GM18517 (cell line): Measurements from ENCODE around the gene UNC13C.

Experiments used
- ATAC-seq: cut with Tn5 transposase; IDR thresholded peaks from one replicate; pipeline ENCODE4 v1.9.1; 2021; ENCODE audit warnings: mild to moderate bottlenecking, moderate library complexity; ENCODE audit not compliant: unreplicated experiment

The UNC13C gene

DNA sequence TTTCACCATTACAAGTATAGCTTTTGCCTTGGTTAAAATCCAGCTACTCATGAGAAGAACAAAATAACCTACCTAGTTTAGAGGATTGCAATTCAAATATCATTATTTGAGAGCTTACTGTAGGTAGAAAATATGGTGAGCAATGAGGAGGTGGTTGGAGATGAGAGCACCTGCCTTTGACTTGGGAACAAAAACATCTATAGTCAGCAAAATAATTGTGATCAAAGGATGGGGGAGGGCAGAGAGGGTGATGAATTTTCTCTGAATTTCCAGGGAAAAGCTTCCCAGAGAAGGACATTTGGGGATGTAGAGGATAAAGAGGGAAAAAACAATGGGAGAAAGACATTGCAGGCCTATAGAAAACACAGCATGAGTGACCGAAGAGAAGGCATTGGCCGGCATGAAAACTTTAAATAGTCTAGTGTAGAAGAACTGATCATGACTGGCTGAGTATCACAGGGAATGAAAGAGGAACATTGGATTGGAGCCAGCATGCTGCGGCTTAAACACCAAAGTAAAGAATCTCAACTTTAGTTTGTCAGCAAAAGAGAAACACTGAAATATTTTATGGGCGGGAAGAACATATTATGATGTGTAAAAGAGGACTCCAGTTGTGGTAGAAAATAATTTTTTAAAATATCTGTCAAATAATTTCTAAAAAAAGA lies 581.3 kb downstream of the UNC13C start:
- ATAC-seq: no peak

DNA sequence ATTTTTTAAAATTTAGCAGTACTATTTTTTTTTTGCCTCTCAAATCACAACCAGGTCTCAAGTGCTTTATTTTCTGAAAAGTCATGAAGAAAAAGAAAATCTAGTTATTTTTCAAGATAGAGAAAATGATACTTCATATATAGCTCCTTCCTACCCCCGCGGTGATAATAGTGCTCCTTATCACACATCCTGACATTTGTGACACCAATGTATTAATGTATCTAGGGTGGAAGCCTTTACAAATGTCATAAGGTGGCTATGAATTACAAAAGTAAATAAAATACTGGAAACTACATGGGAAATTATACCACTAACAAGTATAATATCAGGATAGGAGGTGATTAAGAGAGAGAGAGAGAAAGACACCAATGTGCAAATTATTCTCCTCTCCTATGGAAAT lies 582.2 kb downstream of the UNC13C start:
- no peak for ATAC-seq

DNA sequence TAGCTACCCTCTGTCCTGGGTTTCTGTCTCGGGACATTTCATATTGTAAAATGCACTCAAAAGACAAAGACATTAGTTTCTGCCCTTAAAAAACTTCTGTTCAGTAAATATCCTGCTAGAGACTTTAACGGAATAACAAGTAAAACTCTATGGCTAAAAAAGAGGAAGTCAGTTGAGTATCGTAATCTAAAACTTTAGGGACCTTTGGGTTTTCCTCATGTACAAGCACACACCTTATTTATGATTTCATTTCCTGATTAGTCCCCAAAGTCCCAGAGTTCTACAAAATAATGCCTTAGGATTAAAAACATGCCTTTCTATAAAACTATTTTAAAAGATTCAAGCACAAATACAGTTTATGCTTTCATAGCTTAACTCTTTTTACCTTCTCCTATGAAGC lies 585.9 kb downstream of the UNC13C start:
- no peak for ATAC-seq

DNA sequence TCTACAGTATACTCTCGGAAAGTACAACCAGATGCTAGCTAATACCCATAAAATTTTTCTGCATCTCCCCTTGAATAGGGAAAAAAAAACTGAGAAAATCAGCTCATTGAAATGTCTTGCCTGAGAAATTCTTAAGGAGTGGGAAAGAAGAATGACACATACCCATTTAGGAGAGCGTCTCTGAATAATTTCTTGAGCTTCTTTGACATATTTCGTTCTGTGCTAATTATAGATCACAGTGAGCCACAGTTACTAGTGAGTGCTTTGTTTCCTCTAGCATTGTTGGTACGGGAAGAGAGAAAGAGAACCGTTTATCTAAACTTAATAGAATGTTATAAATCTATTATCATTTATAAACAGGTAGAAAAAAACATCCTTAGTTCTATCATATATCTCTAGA lies 588.4 kb downstream of the UNC13C start:
- no peak for ATAC-seq

DNA sequence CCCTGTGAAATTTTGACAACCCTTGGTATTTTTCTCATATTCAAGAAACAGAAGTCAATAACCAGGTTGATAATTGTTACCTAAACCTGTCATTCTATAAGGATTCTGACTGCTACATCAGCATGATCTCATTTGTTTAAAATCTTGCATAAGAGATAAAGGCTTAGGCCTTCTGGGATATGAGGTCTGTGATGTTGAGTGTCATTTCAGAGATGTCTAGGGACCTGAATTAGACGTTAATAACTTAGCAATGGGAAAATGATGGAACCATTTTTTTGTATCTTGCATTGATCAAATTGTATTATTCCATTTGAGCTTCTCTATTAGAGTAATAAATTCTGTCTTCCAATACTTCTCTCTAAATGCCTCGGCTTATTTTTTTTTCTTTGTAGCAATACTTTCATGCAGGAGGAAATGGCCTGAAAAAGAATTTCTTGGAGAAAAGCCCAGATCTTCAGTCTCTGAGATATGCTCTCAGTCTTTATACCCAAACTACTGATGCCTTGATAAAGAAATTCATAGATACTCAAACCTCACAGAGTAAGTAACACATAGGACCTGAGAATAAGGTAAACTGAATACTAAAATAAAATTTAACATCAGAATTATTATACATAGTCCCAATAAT lies 589.3 kb downstream of the UNC13C start:
- ATAC-seq: no peak

DNA sequence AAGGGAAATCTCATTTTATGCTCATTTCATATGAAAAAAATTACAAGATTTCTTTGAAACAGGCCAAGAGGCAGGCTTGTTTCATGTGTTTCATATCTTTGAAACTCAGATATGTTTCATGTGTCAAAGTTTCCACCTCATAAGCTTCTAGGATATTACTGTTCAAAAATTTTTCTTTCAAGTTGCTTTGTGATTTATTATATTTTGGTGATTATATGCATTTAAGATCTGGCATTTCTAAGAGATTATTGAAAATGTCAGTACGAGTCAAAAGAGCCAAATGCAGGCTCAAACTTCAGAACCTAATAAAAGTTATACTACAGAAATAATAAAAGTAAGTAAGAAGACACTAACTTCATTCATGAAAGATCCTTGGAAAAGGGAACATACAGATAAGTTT lies 590.1 kb downstream of the UNC13C start:
- no peak for ATAC-seq

DNA sequence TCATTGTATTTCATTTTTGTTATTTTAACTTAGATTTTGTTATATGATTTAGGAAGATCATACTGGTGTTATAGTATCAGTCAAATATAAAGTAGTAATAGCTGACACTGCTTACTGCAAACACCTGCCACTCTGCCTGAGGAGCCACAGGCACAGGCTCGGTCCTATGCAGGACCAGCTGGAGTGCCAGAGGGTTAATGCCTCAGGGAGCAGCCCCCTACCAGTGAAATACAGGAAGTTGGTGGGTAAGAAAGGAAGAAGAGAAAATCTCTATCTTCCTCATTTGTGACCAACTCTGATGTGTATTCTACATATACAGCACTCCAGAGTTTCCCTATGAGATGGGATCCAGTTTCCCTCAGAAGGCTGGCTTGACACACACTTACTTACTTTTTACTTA lies 593.3 kb downstream of the UNC13C start:
- ATAC-seq: no peak

DNA sequence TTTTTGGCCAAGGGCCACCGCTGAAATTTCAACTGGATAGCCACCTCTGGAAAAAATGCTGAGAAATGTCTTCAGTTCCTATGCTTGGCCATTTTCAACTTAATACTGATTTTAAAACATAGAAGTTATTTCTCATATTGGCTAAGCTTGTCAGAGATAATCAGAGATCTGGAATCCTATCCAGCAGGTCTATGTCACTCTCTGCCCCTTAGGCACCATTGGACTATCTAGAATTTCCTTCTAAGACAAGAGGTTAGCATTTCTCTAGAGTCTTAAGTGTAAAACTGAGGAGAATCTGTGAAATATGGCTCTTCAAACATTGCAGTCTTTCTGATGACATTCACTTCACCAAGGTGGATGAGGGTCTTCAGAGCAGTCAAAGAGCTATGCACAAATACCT lies 597.3 kb downstream of the UNC13C start:
- no peak for ATAC-seq

DNA sequence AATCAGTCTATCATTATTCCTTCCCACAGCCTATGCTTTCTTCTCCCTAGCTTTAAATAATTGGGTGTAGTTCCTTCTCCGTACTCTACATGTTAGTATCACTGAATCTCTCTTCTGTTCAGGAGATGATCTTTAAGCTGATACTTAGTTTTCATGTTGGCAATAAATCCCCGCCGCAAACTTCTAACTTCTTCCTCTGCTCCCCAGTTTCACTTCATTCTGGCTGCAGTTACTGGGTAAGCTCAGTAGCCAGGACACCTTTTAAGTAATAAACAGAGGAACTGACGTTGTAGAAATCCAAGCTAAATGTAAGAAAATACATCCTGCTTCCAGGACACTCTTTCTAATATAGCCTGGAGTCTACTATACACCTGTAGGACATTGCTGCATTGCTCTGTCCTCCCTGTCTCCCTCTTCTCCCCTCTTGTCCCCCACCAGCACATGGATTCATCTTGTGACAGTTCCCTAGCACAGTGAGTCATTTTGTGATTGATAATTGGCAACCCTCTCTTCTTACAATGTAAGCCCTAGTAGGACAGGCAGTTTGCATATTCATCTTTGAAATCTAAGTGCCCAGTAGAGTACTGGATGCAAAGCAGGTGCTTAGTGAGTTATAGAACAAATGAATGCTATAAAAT lies 598.2 kb downstream of the UNC13C start:
- no peak for ATAC-seq

DNA sequence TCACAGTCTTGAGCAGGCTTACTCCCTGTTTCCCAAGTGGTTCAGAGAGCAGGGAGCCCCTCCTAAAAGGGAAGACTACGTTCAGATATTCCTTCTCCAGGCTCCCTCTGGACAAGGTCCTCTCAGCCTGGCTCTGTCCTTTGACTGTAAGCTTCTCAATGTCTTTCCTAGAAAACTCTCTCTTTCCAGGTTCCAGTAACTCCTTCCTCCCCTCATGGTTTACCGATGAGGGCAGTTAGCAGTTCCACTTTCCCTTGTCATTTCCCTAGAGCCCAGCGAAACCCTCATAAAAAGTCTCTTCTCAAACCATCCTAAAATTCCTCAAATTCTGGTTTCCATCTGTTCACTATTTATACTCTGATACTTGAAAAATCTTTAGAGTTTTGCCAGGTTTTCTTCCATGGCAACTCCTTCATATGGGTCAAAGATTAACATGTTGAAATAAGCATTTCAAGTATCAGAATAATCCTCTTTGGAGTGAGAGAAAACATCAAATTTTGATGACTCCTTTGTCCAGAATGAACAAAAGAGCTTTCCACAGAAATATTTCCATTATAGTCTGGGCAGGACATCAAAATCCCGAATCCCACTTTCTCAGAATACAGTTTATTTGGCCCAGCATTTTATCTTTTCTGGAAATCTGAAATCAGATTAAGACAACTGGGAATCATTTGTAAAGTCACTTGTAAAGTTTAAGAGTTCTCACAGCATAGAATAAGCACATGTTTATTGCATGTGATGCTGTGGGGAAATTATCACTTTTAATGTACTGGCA lies 599.4 kb downstream of the UNC13C start:
- no peak for ATAC-seq

DNA sequence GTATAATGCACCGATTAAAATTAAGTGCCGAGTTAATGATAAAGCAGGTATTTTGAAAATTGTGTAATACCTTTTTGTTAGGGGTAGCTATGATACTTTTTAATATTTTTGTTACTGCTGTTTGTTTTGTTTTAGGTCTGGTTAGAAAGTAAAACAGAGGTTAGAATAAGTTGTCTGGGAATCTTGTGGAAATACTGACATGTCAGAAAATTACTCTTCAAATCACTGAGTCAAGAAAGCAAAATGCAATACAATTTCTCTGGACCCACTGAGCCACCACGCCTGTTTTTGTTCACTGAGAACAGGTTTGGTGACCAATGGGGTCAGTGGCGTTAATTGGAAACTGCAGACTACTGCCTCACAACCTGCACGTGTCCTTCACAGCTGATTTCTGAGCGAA lies 601.6 kb downstream of the UNC13C start:
- ATAC-seq: no peak

DNA sequence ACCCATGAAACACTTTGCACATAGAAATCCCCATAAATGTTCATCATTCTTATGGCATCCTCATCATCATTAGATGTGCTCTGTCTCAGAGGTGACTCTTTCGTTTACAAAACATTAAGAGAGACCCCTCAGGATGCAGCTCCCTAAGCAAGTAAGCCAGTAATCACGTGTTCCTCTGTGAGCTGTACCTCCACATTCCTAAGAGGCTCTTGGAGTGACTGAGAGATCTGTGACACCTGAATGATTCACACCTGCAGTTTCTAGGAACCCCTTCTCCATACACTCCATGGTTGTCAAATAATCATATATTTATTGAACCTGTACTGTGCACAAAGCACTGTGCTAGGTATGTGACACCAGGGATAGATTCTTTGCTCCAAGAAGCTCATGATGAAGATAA lies 602.4 kb downstream of the UNC13C start:
- ATAC-seq: no peak

DNA sequence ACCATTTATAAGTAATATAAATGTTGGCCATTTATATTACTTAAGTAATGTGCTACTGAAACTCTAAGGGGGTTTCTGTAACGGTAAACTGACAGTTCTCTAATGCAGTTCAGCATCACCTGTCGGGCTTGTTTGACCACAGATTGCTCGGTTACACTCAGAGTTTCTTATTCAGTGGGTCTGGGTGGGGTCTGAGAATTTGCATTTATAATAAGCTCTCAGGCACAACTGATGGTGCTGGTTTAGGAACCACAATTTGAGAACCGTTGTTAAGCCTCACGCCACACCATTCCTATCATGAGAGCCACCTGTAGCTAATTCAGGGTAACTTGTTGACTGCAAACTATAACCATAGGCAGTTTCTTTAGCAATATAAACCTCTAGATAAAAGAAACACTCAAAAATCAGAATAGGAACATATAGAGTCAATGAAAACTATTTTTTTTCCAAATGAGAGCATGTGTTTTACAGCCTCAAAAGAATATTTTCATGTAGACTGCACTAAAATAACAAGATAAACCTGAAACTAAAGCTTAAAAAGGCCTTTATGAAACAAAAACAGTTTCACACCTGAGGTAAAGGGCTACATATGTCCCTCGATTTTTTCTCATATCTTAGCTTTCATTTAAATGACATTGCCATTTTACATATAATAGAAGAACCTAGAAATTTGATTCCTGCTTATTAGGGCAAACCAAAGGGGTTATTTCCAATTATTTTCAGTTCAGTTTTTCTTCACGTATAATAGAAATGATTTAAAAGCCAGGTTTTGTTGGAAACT lies 604.8 kb downstream of the UNC13C start:
- no peak for ATAC-seq

DNA sequence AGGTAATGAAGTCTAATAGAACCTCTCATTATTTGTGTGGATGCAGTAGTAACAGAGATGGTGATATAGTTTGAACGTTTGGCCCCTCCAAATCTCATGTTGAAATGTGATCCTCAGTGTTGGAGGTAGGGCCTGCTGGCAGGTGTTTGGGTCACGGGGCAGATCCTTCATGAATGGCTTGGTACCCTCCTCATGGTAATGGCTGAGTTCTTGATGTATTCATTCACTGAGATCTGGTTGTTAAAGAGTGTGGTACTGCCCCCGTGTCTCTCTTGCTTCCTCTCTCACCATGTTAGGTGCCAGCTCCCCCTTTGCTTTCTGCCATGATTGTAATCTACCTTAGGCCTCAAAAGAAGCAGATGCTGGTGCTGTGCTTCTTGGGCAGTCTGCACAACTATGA lies 606.8 kb downstream of the UNC13C start:
- ATAC-seq: no peak

DNA sequence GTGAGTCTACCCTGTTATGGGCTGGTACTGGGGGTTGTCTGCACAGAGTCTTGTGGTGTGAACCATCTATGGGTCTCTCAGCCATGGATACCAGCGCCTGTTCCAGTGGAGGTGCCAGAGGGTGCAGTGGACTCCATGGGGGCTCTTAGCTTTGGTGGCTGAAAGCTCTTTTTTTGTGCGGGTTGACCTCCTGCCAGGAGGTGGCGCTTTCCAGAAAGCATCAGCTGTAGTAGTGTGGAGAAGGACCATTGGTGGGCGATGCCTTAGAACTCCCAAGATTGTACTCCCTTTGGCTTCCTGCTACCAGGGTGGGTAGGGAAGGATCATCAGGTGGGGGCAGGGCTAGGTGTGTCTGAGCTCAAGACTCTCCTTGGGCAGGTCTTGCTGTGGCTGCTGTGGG lies 615.9 kb downstream of the UNC13C start:
- ATAC-seq: no peak

DNA sequence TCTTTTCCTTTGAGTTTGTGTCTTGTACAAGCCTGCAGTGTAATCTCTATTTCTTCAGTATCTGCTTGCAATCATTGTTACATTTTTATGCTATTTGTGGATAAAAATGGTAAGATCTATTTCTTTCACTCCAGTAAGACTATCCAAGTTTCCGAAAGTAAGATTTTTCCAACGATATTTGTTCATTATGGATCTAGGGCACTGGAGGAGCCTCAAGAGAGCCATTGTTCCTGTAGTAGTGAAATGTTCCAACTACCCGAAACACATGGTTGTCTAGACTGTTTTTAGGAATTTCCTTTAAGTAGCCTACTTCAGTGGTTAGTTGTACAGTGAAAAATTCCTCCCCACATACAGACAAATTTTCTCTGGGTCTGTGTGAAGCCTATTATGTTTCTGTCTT lies 621.1 kb downstream of the UNC13C start:
- no peak for ATAC-seq

DNA sequence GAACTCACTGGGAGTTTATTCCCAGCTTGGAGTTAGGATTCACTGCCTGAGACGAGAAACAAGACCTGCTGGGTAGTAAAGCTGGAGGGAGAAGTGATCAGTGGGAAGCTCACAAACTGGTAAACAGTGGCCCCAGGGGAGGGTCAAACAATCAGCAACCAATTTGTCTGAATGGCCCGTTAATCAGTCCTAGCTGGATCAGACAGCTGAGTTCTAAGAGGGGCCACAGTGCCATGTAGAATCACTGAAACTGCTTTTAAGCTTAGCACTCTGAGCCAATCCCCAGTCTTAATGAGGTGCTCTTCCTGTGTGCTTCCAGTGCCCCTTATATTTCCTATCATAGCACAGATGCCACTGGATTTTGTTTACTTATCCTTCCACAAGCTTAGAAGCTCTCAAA lies 626.8 kb downstream of the UNC13C start:
- no peak for ATAC-seq

DNA sequence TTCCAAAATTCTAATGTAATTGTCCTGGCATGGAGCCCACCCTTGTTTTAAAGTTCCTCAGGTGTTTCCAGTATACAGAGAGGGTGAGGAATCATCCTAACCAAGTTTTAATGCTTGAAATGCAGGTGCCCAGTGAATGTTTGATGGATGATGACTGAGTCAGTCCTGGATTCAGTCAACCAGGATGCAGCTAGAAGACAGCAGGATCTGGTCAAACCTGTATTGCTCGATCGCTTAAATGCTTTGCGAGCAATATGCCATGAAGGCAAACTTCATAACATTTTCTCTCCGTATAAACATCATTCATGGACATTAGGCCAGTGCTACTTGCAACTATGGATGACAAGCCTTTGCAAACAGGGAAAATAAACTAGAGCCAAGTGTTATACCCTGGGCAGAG lies 627.3 kb downstream of the UNC13C start:
- no peak for ATAC-seq

DNA sequence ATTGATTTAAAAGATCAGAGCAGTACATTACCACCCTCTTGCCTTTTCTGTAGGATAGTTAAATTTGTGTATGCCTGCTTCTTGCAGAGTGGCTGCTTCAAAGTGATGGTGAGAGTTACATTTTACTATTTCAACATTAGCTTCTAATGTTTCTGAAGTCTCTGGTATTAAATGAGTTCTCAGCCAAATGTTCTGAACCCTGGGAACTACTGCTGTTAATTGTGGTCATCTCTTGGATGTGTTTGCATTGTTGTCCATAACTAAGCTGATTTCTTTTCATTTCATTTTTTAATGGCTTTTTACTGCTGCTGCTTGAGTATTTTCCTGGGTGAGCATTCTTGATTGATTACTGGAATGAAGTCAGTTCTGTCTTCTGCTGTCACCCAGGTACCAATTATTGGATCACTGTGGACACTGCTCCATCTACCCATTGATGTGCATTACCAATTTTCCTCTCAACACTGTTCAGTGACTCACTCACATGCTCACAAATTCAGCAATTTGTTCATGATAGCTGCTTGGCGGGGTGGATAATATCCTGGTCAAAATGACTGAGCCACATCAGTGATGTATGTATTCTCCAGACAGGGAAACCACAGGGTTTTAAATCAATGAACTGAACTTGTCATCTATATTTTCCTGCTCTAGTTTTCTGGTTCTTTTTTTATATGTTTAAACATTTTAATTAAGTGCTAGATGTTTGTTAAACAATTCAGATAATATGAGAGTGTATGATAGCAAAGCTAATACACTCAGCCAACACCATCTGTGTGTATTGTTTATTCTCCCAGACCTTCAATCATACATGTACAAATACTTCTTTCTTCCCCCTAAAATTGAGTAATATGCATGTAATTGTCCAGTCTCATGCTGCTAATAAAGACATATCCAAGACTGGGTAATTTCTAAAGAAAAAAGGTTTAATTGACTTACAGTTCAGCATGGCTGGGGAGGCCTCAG lies 630.9 kb downstream of the UNC13C start:
- no peak for ATAC-seq

DNA sequence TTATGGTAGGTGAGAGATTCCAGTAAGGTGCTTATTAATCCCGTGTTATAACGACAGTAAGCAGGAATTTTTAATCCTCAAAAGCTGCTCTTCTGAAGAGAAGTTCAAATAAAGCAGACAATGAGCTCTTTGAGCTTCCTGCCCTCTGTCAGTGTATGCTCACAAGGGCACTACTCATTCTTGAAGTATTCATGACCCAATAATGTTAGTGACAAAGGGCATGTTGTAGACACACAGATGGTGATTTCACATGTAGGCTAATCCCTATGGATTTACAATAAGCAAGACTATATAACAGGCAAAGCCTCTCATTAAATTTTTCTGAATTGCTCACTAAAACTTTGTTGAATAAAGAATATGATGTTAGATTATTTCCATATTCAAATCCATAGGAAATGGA lies 639.9 kb downstream of the UNC13C start:
- no peak for ATAC-seq
